Neural cell (in vitro differentiated cells): ENCODE results near the gene SELENOF. TPM values are rescaled to one million over a fixed set of nuclear protein-coding genes. Genes with fewer than 3 reads are reported as not detected.

ENCODE experiments used
- H2AFZ ChIP-seq: fragments of 200-600, 300-800 bp; sonication (generic), shearing (Covaris generic); 2 replicates; pipeline ENCODE4 v1.6.0; 2014; ENCODE audit warnings: low read depth, mild to moderate bottlenecking, antibody characterized with exemption, low read length, moderate library complexity
- H3F3A ChIP-seq: fragments of 200-600 bp; shearing (Covaris generic); 2 replicates; pipeline ENCODE4 v1.6.1; 2016; ENCODE audit warnings: mild to moderate bottlenecking, moderate library complexity, mixed read lengths, antibody characterized with exemption, low read length; ENCODE audit not compliant: insufficient read depth, poor library complexity, severe bottlenecking
- H3K27ac ChIP-seq: fragments of 200-600, 300-800 bp; sonication (generic), shearing (Covaris generic); 2 replicates; pipeline ENCODE4 v1.5.1; 2014; ENCODE audit warnings: mild to moderate bottlenecking, low read length, moderate library complexity
- H3K27me3 ChIP-seq: fragments of 300-800, 200-600 bp; sonication (generic), shearing (Covaris generic); 2 replicates; pipeline ENCODE4 v1.6.0; 2014; ENCODE audit warnings: mild to moderate bottlenecking, low read depth, low read length, moderate library complexity; ENCODE audit not compliant: insufficient read depth
- H3K36me3 ChIP-seq: fragments of 300-800, 200-600 bp; sonication (generic), shearing (Covaris generic); 2 replicates; pipeline ENCODE4 v1.5.1; 2014; ENCODE audit warnings: mild to moderate bottlenecking, antibody characterized with exemption, low read length, moderate library complexity; ENCODE audit not compliant: insufficient read depth
- H3K4me2 ChIP-seq: fragments of 300-800, 200-600 bp; sonication (generic), shearing (Covaris generic); 2 replicates; pipeline ENCODE4 v1.6.0; 2014; ENCODE audit warnings: mild to moderate bottlenecking, low read length
- H3K4me3 ChIP-seq: fragments of 300-800, 200-600 bp; sonication (generic), shearing (Covaris generic); 2 replicates; pipeline ENCODE4 v1.5.1; 2014; ENCODE audit warnings: mild to moderate bottlenecking, low read length, moderate library complexity
- H3K79me2 ChIP-seq: fragments of 200-600 bp; shearing (Covaris generic); replicated peaks from 2 replicates; pipeline ENCODE4 v1.6.0; 2014; ENCODE audit warnings: mild to moderate bottlenecking, low read length, moderate library complexity; ENCODE audit not compliant: insufficient read depth
- H3K9ac ChIP-seq: fragments of 300-800, 200-600 bp; sonication (generic), shearing (Covaris generic); 2 replicates; pipeline ENCODE4 v1.6.1; 2016; ENCODE audit warnings: mild to moderate bottlenecking, low read length, mixed read lengths
- H3K9me2 ChIP-seq: fragments of 200-600 bp; shearing (Covaris generic); 2 replicates; pipeline ENCODE4 v1.6.1; 2016; ENCODE audit warnings: mild to moderate bottlenecking, low read length, mixed read lengths; ENCODE audit not compliant: insufficient read depth
- H3K9me3 ChIP-seq: fragments of 200-600, 300-800 bp; sonication (generic), shearing (Covaris generic); 2 replicates; pipeline ENCODE4 v1.6.1; 2016; ENCODE audit warnings: mild to moderate bottlenecking, mixed run types, low read length, moderate library complexity, mixed read lengths
- H4K20me1 ChIP-seq: fragments of 200-600 bp; shearing (Covaris generic); 2 replicates; pipeline ENCODE4 v1.6.1; 2016; ENCODE audit warnings: mild to moderate bottlenecking, mixed run types; ENCODE audit not compliant: insufficient read depth
- CTCF ChIP-seq: fragments of 450-650 bp; IDR thresholded peaks from 2 replicates; pipeline ENCODE4 v1.5.1; 2014; ENCODE audit warnings: antibody characterized with exemption, mild to moderate bottlenecking, moderate library complexity; ENCODE audit not compliant: poor library complexity, severe bottlenecking
- EP300 ChIP-seq: fragments of 450-650 bp; conservative IDR thresholded peaks from 2 replicates; pipeline ENCODE4 v1.6.1; 2014; ENCODE audit warnings: antibody characterized with exemption, mild to moderate bottlenecking, moderate library complexity; ENCODE audit not compliant: poor library complexity, severe bottlenecking
- EZH2 ChIP-seq: fragments of 200-600, 300-800 bp; shearing (Covaris generic), sonication (generic); IDR thresholded peaks from 2 replicates; pipeline ENCODE4 v1.6.1; 2014; ENCODE audit warnings: antibody characterized with exemption, low read length, borderline replicate concordance, mild to moderate bottlenecking; ENCODE audit not compliant: insufficient read depth, poor library complexity, severe bottlenecking
- MXI1 ChIP-seq: fragments of 450-650 bp; conservative IDR thresholded peaks from 2 replicates; pipeline ENCODE4 v1.6.1; 2014; ENCODE audit warnings: antibody characterized with exemption, mild to moderate bottlenecking; ENCODE audit not compliant: poor library complexity, severe bottlenecking
- POLR2AphosphoS5 ChIP-seq: IDR thresholded peaks from 2 replicates; pipeline ENCODE4 v1.6.1; 2012
- RAD21 ChIP-seq: fragments of 450-650 bp; conservative IDR thresholded peaks from 2 replicates; pipeline ENCODE4 v1.6.1; 2014; ENCODE audit warnings: antibody characterized with exemption, mild to moderate bottlenecking, moderate library complexity
- REST ChIP-seq: IDR thresholded peaks from 2 replicates; pipeline ENCODE4 v1.6.1; 2012; ENCODE audit warnings: borderline replicate concordance
- SMC3 ChIP-seq: fragments of 450-650 bp; conservative IDR thresholded peaks from 2 replicates; pipeline ENCODE4 v1.6.1; 2014; ENCODE audit warnings: antibody characterized with exemption, mild to moderate bottlenecking, moderate library complexity; ENCODE audit not compliant: poor library complexity
- TAF1 ChIP-seq: IDR thresholded peaks from 2 replicates; pipeline ENCODE4 v1.6.1; 2012; ENCODE audit warnings: low read depth
- polyA plus RNA-seq: library from polyadenylated mRNA; depleted of rRNA; stranded (reverse); fragments of >200 nt; gene quantifications from 2 replicates; pipeline ENCODE4 v1.2.3, GENCODE V29; 2014

The SELENOF gene
- polyA plus RNA-seq, 1 donor from 2014 or later = 198 TPM

- Histone ChIP-seq H3K9ac (no peak overlapping the region), H3K79me2 (peaks cover 8% of the 10 kb centered on the region), H3K36me3 (no peaks in the 10 kb centered on the region), H4K20me1 (no peaks in the 10 kb centered on the region), H3K9me3 (no peaks in the 10 kb centered on the region), H3K27ac (no peak overlapping the region), H3K4me3 (no peak overlapping the region), H3K27me3 (no peaks in the 10 kb centered on the region), H3K9me2 (no peaks in the 10 kb centered on the region), H3F3A (no peaks in the 10 kb centered on the region), H3K4me2 (no peak overlapping the region), H2AFZ (no peak overlapping the region)
- TF ChIP-seq EZH2 (no peak), EP300 (no peak), POLR2AphosphoS5 (no peak), REST (no peak), MXI1 (no peak), RAD21 (no peak), SMC3 (no peak), CTCF (no peak), TAF1 (no peak)
These were observed 26.3 kb downstream of the SELENOF start for GRCh38 chr1:86887479-86888162.

- no peaks in the 10 kb centered on the region for H3K27me3 ChIP-seq
- H3K27ac ChIP-seq = no peak overlapping the region
- no peaks in the 10 kb centered on the region for H4K20me1 ChIP-seq
- no peaks in the 10 kb centered on the region for H3K9me3 ChIP-seq
- no peak overlapping the region for H2AFZ ChIP-seq
- H3K9ac ChIP-seq = no peak overlapping the region
- no peak overlapping the region for H3K4me3 ChIP-seq
- no peaks in the 10 kb centered on the region for H3F3A ChIP-seq
- H3K36me3 ChIP-seq = no peaks in the 10 kb centered on the region
- H3K9me2 ChIP-seq = no peaks in the 10 kb centered on the region
- TF ChIP-seq CTCF (no peak), POLR2AphosphoS5 (no peak), RAD21 (no peak)
- H3K79me2 ChIP-seq = no peaks in the 10 kb centered on the region
- no peak overlapping the region for H3K4me2 ChIP-seq
These were observed 38.2 kb downstream of the SELENOF start for GRCh38 chr1:86875722-86876121.
